ENCODE results near the gene H2BW2. TPM values are rescaled to one million over a fixed set of nuclear protein-coding genes. Genes with fewer than 3 reads are reported as not detected.
"Not testable (repeated sequence)": the region's sequence is repeated elsewhere in the genome, so short reads cannot be mapped to it uniquely, and the experiment has no call there.

The H2BW2 gene
- total RNA-seq, 1 experiment from 2014 or later = not detected

DNA sequence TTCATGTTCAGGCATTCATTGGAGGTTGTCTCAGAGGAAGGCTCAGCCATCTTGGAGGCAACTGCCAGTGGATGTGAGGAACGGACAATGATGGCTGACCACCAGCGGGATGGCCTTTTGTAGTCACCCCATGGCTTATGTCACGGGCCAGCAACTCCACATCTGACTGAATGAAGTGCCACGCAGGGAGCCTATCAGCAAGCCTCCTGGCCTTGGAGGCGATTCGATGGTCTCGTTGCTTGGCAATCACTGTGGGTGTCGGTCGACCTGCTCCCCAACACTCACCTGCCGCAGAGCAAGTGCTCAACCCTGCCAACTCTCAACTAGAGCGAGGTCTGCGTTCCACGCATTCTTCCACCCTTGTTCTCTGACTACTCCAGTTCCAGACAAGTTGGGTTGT is 7.4 kb downstream of the H2BW2 start:
- Mint-ChIP-seq H3K4me1 (ENCODE audit: low read depth, unreplicated experiment) (no peaks in the 10 kb centered on the region), H3K27ac (ENCODE audit: unreplicated experiment) (no peak overlapping the region), H3K9me3 (ENCODE audit: low read depth, unreplicated experiment) (no peaks in the 10 kb centered on the region), H3K4me3 (ENCODE audit: low read depth, unreplicated experiment) (no peak overlapping the region), H3K27me3 (ENCODE audit: unreplicated experiment) (peaks cover 80% of the 10 kb centered on the region), H3K36me3 (ENCODE audit: insufficient read depth, unreplicated experiment) (no peaks in the 10 kb centered on the region)
- CTCF ChIA-PET = no interaction called here
- intact Hi-C loops (cut with micrococcal nuclease; ENCODE audit: unreplicated experiment) = no loop called here
- TF ChIP-seq, protein P1, sequence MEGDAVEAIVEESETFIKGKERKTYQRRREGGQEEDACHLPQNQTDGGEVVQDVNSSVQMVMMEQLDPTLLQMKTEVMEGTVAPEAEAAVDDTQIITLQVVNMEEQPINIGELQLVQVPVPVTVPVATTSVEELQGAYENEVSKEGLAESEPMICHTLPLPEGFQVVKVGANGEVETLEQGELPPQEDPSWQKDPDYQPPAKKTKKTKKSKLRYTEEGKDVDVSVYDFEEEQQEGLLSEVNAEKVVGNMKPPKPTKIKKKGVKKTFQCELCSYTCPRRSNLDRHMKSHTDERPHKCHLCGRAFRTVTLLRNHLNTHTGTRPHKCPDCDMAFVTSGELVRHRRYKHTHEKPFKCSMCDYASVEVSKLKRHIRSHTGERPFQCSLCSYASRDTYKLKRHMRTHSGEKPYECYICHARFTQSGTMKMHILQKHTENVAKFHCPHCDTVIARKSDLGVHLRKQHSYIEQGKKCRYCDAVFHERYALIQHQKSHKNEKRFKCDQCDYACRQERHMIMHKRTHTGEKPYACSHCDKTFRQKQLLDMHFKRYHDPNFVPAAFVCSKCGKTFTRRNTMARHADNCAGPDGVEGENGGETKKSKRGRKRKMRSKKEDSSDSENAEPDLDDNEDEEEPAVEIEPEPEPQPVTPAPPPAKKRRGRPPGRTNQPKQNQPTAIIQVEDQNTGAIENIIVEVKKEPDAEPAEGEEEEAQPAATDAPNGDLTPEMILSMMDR (IDR thresholded peaks at IDR 0.05; ENCODE audit: unreplicated experiment) = no peak
- DNase-seq = no peak
- BruUV-seq (replicated peaks) = no TSS peak

DNA sequence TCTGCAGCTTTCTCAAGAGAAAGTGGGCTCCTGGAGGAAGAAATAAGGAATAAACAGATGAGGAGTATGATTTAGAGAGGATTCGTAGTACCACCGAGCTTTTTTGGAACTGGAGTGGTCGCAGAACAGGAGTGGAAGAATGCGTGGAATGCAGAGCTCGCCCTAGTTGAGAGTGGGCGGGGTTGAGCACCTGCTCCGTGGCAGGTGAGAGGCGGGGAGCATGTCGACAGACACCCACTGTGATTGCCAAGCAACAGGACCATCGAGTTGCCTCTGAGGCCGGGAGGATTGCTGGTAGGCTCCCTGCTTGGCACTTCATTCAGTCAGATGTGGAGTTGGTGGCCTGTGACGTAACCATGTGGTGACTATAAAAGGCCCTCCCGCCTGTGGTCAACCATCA is 15.2 kb downstream of the H2BW2 start:
- H3K27ac Mint-ChIP-seq (ENCODE audit: unreplicated experiment); intact Hi-C loops (cut with micrococcal nuclease; ENCODE audit: unreplicated experiment); H3K4me1 Mint-ChIP-seq (ENCODE audit: low read depth, unreplicated experiment); H3K9me3 Mint-ChIP-seq (ENCODE audit: low read depth, unreplicated experiment); H3K4me3 Mint-ChIP-seq (ENCODE audit: low read depth, unreplicated experiment); DNase-seq; H3K36me3 Mint-ChIP-seq (ENCODE audit: insufficient read depth, unreplicated experiment); BruUV-seq (replicated peaks); CTCF ChIA-PET: not testable (repeated sequence)
- H3K27me3 Mint-ChIP-seq (ENCODE audit: unreplicated experiment) = peaks cover 11% of the 10 kb centered on the region

DNA sequence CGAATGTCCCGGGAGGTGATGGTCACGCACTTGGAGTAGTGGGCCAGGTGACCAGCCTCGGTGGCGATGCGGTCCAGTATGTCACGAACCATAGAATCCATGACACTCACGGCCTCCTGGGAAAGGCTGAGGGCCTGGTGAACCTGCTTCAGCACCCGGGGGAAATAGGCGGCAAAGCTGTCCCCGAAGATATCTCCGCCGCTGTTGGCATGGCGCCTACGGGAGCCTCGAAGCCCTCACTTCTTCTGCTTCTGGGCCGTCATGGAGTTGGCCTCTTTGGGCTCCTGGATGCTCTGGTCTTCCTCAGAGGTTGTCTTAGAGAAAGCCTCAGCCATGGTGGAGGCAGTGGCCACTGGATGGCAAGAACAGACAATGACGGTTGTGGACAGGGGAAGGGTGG is 22.9 kb downstream of the H2BW2 start:
- H3K27me3 Mint-ChIP-seq (ENCODE audit: unreplicated experiment); H3K27ac Mint-ChIP-seq (ENCODE audit: unreplicated experiment); CTCF ChIA-PET; H3K4me1 Mint-ChIP-seq (ENCODE audit: low read depth, unreplicated experiment); intact Hi-C loops (cut with micrococcal nuclease; ENCODE audit: unreplicated experiment); H3K4me3 Mint-ChIP-seq (ENCODE audit: low read depth, unreplicated experiment); H3K9me3 Mint-ChIP-seq (ENCODE audit: low read depth, unreplicated experiment); DNase-seq; H3K36me3 Mint-ChIP-seq (ENCODE audit: insufficient read depth, unreplicated experiment); BruUV-seq (replicated peaks): not testable (repeated sequence)

DNA sequence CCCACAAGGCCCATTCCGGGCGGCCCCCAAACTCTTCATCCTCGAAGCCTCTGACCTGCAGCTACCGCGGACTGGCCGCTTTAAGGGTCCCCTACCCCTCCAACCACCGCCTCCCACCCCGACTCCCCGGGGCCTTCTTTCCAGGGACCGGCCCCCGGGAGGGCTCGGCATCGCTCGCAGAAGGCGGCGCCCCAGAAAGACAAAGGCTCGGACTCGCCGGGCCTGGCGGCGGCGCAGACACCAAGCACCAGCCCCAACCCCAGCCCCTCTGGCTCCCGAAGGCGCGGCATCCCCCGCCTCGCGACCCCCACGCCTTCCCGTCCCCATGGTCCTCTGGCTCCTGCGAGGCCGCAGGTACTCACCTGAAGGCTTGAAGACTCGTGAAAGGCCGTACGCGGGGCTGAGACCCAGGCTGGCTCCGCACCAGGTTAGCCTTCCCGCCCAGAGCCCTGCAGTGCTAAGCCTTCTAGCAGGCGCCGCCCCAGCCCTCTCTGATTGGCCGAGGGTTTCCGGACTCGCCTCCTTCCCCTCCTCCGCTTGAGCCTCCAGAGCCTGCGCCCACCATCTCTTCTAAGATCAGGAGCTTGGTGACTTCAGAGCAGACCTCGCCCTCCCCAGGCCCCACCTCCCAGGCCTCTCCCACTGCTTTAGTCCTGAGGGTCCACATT is 36.2 kb downstream of the H2BW2 start, which contains the start of gene TMSB15C:
Gene TMSB15C (minus strand): TSS at position 459 of the 668 bp plus-strand sequence.
- H3K27ac Mint-ChIP-seq (ENCODE audit: unreplicated experiment); H3K4me3 Mint-ChIP-seq (ENCODE audit: low read depth, unreplicated experiment); H3K4me1 Mint-ChIP-seq (ENCODE audit: low read depth, unreplicated experiment); H3K27me3 Mint-ChIP-seq (ENCODE audit: unreplicated experiment); DNase-seq; CTCF ChIA-PET; BruUV-seq (replicated peaks); H3K36me3 Mint-ChIP-seq (ENCODE audit: insufficient read depth, unreplicated experiment); intact Hi-C loops (cut with micrococcal nuclease; ENCODE audit: unreplicated experiment); H3K9me3 Mint-ChIP-seq (ENCODE audit: low read depth, unreplicated experiment): not testable (repeated sequence)

DNA sequence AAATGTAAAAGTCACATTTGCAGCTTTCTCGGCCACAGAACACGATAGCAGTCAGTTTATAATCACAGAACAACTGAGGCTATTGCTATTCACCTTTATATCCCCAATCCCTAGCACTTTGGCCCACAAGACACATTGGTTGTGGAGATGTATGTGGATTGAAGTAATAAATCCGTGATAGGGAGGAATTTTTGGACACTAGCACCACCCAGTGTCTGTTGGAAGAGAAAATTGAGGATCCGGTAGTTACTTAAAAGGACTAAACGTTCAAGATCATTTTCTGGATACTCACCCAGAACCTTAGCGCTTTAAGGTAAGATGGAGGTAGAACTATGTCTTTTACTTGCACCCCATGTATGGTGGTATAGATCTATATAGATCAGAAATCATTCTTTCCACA is 38.1 kb downstream of the H2BW2 start:
- DNase-seq; H3K9me3 Mint-ChIP-seq (ENCODE audit: low read depth, unreplicated experiment); H3K27ac Mint-ChIP-seq (ENCODE audit: unreplicated experiment); H3K27me3 Mint-ChIP-seq (ENCODE audit: unreplicated experiment); H3K36me3 Mint-ChIP-seq (ENCODE audit: insufficient read depth, unreplicated experiment); CTCF ChIA-PET; BruUV-seq (replicated peaks); intact Hi-C loops (cut with micrococcal nuclease; ENCODE audit: unreplicated experiment); H3K4me3 Mint-ChIP-seq (ENCODE audit: low read depth, unreplicated experiment); H3K4me1 Mint-ChIP-seq (ENCODE audit: low read depth, unreplicated experiment): not testable (repeated sequence)

DNA sequence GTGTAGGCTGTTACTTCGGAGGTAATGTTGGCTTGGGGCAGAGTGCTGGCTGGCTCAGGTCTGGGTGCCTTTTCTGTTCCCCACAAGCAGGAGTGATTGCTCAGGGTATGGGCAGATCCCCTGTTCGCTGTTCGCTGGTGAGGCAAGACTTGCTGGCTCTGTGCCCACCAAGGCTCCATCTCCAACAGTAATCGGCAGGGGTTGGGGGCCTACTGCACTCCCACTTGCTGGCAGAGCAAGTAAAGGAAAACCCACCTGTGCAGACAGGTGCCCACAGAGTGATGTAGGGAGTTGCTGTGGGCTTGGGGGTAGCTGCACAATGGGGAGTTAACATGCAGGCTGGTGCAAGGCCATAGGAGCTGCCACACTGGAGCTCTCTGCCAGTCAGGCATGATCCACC is 44.3 kb downstream of the H2BW2 start:
- TF ChIP-seq, protein P1 (IDR thresholded peaks at IDR 0.05; ENCODE audit: unreplicated experiment) = no peak
- no peaks in the 10 kb centered on the region for H3K9me3 Mint-ChIP-seq (ENCODE audit: low read depth, unreplicated experiment)
- intact Hi-C loops (cut with micrococcal nuclease; ENCODE audit: unreplicated experiment) = no loop called here
- no TSS peak for BruUV-seq (replicated peaks)
- peaks cover 13% of the 10 kb centered on the region for H3K27me3 Mint-ChIP-seq (ENCODE audit: unreplicated experiment)
- DNase-seq = no peak
- H3K4me1 Mint-ChIP-seq (ENCODE audit: low read depth, unreplicated experiment) = no peaks in the 10 kb centered on the region
- no peaks in the 10 kb centered on the region for H3K36me3 Mint-ChIP-seq (ENCODE audit: insufficient read depth, unreplicated experiment)
- H3K27ac Mint-ChIP-seq (ENCODE audit: unreplicated experiment) = no peak overlapping the region
- CTCF ChIA-PET = no interaction called here
- H3K4me3 Mint-ChIP-seq (ENCODE audit: low read depth, unreplicated experiment) = no peak overlapping the region
